Glomerular visceral epithelial cell (primary cell): ENCODE measurements around the gene LECT2.

ENCODE experiments used
- DNase-seq: peaks from one replicate; pipeline ENCODE4 v3.0.0-alpha.2; 2016; ENCODE audit errors: extremely low spot score

Gene LECT2

DNA sequence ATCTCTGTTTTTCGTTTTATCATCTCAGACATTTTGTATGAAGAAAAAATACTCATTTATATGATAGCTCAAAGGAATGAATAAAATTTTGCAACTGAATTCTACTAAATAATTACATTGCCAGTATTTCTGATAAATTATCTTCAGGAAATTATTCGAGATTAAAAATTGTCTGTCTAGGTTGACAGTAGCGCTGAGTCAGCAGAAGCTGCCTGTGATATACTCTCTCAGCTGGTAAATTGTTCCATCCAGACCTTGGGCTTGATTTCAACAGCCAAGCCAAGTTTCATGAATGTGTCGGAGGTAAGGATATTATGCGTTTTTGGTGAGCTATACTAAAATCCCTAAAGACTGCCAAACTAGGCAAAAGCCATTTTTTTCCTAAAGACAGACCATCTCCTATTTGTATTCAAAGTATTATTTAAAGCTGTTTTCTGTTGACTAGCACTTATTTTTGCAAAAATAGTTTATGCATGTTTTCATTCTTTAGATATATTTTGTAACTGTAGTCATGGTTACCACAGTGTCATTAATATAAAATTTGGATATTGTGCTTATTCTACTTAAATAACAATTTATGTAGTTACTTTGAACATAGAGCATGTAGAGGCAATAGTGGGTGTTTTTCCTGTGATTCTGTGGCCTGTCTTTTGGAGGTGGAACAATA, 17.4 kb downstream of the LECT2 start:
- no peak for DNase-seq

DNA sequence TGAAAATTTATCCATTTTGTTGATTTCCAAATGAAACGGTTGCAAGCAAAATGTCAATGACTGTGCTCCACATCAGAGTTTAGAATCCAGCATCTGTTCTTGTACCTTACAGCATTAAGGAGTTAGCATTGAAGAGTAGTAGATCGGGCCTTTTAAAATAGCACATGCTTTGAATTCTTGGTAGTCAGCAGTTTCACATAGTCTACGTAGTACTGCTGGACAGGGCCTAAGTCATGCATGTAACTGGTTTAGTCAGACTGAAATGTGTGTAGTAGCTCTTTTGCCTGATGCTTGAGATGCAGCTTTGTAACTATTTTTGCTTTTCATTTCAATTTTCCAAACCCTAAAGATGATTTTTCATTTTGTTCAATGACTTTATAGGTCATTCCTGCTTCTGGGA, 19.8 kb downstream of the LECT2 start:
- no peak for DNase-seq

DNA sequence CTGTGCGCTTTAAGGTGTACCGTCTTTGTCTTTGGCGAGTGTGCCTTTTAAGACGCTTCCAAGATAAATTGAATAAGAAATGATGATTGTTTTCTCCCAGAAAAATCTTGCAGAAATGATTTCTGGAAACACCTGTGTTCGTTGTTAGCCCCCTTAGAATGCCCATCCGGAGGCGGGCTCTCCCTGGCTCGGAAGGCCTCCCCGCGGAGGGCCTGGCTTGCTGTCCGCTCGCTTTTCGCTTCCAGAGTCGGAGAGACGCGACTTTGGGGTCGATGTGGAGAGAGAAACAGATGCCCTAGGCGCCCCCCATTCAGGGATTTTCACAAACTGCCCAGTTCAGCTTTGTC, 23.9 kb downstream of the LECT2 start:
- DNase-seq, result no peak

DNA sequence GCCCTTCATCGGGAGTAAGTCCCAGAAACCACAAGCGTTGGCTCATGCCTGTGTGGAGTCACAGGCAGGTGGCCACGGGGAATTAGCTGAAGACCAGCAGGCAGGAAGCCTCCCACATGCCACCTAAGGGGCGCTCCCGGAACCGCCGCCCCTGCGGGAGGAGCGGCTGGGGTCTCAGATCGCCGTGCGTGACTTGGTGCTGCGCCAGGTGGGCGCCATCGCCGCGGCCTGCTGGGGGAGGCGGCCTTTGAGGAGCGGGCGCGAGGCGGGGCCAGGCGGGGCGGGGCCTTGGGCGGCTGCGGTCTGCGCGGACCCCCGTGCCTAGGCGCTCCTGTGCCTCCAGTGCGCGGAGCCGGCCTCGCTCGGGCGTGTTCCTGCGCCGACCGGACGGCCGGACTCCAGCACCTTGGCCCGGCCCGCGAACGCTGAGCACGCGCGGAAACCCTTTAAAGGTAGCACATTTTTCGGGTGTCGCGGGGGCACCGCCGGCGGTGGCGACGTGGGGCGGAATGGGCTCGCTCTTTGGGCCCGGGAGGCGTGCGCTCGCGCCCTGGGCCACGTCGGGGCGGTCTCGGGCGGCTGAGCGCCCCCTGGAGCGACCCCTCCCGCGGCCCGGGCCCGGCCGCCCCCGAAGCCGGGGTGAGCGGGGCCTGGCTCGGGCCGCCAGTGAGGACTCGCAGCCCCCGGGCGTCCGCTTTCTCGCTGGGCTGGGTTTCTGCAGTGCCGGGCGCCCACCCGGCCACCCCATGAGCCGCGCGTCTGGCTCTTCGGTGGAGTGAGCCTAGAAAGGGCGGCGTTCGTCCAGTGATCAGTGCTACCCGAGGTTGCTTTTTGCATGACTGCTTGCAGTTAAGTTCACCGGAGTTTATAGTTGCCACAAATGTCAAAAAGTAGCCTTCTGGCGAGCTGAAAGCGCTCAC, 24.5 kb downstream of the LECT2 start:
- peak; percentile 44 for DNase-seq

DNA sequence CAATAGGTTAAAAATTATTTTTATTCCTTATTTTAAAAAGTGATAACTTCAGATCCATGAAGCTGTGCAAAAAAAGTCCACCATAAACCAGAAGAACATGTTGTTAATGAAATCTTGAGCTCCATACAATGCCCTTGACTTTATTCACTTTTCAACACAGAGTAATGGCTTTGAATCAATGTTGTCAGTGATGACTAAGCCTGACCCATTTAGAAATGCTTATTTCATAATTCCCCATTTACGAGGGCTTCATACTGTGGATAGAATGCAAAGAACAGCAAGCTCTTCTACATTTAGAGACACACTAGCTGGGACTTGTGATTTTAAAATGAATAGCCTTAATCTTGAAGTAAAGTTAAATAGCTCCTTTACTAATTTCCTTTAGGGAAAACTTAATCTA, 33.4 kb downstream of the LECT2 start:
- no peak for DNase-seq

DNA sequence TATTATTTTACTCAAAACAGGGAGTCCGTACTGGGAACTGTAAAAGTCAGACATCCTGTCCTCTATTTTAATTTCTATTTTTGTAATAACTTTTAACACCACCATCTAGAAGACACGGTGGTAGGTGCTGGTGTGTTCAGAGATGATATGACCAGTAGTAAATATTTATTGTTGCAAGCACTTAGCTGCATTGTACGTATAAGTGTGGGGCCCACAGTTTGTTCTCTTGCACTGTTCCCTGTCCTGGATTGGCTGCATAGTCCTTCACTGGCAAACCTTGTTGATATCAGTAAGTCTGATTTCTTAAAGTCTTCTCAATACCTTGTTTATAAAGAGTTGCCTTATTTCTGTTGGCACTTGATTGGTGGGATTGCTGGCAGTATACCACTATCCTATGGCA, 34.6 kb downstream of the LECT2 start:
- no peak for DNase-seq

DNA sequence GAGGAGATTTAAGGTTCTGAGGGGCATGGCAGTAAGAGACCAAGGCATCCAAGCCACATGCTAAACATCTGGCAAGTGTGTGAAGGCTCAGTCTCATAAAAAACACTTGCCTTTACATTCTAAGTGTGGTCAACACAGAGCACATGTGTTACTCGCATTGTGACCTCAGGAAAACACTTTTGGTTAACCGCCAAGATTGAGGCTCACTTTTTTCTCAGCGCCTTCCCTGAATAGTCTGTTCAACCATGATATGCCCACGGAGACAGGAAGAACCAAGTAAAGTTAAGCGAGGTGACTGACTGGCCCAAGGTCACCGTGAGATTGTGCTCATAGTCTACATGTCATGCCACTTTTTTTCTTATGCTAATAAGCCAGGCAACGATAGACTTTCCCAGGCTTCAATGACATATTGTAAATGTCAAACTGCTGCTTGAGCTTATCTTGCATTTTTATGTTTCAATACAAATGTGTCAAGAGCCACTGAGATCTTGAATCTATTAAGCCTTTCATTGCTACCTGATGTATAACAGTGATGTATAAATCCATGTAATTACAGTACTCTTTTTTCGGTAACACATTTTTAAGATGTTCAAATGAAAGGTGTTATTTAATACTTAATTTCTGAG, 38.0 kb downstream of the LECT2 start:
- DNase-seq, result no peak

DNA sequence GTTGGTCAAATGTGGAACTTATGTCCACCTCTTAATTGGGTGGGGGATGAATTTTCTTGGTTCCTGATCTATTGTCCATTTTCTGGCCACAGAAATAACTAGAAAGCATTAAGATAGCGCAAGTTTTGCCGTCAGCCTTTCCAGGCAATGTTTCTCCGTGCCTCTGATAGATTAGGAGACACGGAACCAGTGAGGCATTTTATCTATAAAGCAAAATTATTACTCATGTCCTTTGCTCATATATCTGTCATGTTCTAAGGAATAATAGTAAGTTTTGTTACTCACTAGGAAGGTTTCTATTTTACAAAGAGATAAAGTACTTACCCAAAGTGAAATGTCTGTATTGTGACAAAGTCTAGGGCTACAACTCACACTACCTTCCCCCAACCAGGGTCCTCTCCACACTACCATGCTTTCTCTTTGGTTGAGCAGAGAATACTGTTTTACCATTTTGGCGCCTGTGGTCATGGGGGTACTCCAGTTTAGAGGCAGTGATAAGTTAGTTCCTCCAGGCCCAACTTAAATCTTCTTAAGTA, 39.2 kb downstream of the LECT2 start:
- DNase-seq, result no peak

DNA sequence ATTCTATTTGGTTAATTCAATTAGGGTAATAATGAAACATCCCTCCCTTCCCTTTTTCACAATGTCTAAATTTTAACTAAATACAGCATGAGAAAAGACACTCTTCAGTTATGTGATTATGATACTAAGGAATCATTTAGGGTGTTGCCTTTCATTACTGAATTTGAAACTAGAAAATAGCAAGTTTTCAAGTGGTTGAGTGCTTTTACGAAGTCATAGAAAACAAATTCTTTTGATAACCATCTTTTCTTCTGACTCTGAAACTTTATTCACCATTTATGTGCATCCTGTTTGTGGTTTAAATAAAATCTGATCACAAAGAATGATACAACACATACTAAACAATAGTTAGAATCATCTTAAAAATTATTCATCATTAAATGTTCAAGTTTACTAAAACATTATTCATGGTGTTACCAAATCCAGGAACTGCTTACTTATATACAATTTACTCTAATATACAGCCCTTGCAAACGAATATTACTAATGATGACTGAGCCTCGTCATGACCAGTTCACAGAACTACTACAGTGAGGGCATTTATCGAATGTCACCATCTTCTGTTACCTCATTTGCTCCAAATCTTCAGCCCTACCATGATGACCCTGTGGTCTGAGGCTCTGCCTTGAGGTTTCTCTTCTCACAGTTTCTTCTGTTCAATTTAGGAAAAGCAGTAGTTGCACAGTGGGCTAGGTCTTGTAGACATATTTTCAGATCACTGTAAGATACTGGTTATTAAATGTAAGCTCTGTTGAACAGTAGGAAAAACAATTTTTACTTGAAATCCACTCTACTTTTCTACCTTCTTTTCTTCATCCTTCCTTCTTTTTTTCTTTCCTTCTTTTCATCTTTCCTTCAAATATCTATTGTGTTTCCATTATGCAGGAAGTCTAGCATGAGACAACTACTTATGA, 40.8 kb downstream of the LECT2 start:
- DNase-seq, result no peak

DNA sequence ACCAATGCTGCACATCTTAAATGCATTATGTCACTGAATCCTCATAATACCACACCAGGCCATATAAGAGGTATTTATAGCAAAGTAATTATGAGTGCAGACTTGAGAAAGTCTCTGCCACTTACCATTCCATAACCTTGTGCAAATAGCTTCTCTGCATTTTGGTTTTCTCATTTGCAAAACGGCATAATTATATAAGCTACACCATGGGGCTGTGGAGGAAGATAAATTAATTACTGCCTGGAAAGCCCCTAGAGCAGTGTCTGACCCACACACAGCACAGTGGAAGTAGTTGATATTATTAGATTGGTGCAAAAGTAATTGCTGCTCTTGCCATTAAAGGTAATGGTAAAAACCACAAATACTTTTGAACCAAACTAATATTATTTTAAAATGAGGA, 49.6 kb downstream of the LECT2 start:
- no peak for DNase-seq

DNA sequence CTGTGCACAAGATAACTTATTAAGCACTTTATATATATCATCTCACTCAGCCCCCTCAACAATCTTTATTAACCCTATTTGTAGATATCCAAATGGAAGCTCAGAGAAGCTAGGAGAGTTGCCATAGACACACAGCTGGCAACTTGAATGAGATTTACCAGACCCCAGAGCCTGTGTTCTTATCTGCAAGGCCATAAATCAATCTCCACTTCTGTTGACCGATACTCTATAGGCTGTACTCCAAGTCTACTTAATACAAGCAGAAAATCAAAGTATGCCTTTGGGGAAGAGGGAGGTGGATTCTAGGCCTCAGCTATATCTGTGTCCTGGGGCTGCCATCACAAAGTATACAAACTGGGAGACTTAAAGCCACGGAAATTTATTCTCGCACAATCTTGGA, 53.1 kb downstream of the LECT2 start:
- no peak for DNase-seq

DNA sequence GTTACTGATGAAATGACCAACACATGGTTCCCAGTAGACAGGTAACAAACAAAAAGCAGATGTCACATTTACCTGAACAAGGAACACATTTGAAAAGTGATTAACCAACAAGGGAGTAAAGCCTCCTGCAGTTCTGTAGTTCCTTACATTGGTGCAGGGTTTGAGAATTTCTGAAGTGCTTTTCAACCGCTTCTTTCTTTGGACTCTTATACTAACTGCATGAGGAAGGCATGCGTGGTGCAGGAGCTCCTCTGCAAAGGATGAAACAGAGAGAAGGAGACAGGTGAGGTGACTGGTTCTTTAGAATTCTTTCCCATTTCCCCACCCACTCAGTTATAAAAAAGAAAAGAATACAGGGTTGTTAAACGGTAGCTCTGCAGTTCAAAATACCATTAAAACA, 54.5 kb downstream of the LECT2 start:
- no peak for DNase-seq

DNA sequence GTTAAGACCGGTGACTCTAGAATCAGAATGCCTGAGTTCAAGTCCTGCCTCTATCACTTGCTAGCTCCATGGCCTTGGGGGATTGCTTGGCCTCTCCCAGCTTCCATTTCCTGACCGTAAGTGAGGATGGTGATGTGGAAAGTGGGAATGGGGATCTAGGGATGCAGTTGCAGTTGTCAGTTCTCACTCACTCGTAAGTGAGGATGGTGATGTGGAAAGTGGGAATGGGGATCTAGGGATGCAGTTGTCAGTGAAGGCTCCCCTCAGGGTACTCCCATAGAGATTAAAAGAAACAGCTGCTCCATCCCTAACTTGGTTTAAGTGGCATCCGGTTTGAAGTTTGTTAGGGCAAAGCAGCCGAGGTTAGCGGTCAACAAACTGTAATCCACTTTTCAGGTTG, 56.1 kb downstream of the LECT2 start:
- no peak for DNase-seq
